Measurements from ENCODE around the gene CHAD. TPM values are rescaled to one million over a fixed set of nuclear protein-coding genes. Genes with fewer than 3 reads are reported as not detected.
A peak's percentile ranks its signal among the peaks of the same experiment; 100 is the strongest.

CHAD gene
- total RNA-seq, 1 experiment from 2014 or later: not detected

DNA sequence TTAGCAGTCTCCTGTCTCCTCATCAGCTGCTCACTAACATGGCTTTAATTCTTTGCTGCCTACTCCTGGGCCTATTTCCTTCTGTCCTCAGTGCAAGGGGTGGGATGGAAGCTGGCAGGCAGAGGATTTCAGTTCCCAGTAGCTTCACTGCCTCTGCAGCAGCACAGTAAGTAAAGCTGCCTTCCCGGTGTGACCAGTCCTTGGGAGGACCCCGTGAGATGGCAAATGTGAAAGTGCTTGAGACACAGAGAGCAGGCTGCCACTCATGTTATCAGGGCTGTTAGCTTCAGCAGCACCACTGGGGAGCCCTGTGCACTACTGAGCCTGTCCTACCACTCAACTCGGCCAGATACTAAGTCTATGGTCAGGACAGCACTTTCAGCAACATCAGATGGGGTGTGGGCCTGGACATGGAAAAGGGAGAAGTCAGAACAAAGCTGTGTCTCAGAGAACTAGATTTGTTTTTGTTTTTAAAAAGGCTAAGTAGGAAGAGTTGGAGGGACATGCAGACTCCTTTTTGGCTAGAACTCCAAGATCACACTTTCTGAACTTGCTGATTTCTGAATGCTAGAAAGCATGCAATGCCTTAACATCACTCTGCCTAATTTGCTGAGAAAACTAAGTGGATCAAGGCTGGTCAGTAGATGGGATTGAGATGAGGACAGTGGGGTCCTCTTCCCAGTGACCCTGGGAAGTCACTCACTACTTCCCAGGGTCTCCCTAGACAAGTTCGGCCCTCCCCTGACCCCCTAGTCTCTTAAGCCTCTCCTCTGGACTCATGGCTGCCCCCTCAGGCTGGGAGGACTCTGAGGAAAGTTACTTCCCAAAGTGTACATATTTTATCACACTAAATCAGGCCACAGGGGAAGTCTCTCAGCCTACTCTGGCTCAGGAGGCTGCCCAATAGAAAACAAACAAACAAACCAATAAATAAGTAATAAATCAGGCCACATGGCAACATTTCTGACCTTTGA lies 41.6 kb downstream of the CHAD start:
- Mint-ChIP-seq H3K27me3 (ENCODE audit: insufficient read depth, unreplicated experiment) (no peaks in the 10 kb centered on the region), H3K4me3 (ENCODE audit: unreplicated experiment) (peak overlapping the region; percentile 80), H3K9me3 (ENCODE audit: unreplicated experiment) (no peaks in the 10 kb centered on the region), H3K4me1 (ENCODE audit: low read depth, unreplicated experiment) (peaks cover 60% of the 10 kb centered on the region), H3K27ac (ENCODE audit: unreplicated experiment) (peak overlapping the region; percentile 54), H3K36me3 (ENCODE audit: insufficient read depth, unreplicated experiment) (peaks cover 15% of the 10 kb centered on the region)
- BruUV-seq (replicated peaks): TSS peak; percentile 48
- peaks cover 73% of the 10 kb centered on the region for H3K4me1 ChIP-seq
- intact Hi-C loops (cut with micrococcal nuclease; ENCODE audit: unreplicated experiment): loop anchor here (1.0 kb wide), 3 partner anchors 16 to 51 kb away; partner anchors contain the start of genes LRRC59 and RSAD1
- no peaks in the 10 kb centered on the region for H3K36me3 ChIP-seq (ENCODE audit: control insufficient read depth, insufficient read depth, low read length)
- H3K4me3 ChIP-seq (ENCODE audit: low read depth, low read length): peak overlapping the region; percentile 74
- no peaks in the 10 kb centered on the region for H3K9me3 ChIP-seq
- peak; percentile 87 to 89 for DNase-seq
- ChIA-PET POLR2A (interaction anchor here (0.5 to 1.6 kb wide), 4 partner anchors 16 to 276 kb away, joined by 3 to 9 read pairs (median 6); partner anchors contain the start of genes LRRC59 and PPP1R9B), CTCF (interaction anchor here (0.6 to 3.6 kb wide), 10 partner anchors 8 to 260 kb away, joined by 3 to 40 read pairs (median 4); partner anchors contain the start of gene LRRC59)
- TF ChIP-seq, protein P1, sequence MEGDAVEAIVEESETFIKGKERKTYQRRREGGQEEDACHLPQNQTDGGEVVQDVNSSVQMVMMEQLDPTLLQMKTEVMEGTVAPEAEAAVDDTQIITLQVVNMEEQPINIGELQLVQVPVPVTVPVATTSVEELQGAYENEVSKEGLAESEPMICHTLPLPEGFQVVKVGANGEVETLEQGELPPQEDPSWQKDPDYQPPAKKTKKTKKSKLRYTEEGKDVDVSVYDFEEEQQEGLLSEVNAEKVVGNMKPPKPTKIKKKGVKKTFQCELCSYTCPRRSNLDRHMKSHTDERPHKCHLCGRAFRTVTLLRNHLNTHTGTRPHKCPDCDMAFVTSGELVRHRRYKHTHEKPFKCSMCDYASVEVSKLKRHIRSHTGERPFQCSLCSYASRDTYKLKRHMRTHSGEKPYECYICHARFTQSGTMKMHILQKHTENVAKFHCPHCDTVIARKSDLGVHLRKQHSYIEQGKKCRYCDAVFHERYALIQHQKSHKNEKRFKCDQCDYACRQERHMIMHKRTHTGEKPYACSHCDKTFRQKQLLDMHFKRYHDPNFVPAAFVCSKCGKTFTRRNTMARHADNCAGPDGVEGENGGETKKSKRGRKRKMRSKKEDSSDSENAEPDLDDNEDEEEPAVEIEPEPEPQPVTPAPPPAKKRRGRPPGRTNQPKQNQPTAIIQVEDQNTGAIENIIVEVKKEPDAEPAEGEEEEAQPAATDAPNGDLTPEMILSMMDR (IDR thresholded peaks at IDR 0.05; ENCODE audit: insufficient read depth in 1 of 2, low read depth in 1 of 2, low read length in 1 of 2, severe bottlenecking in 1 of 2, unreplicated experiment in 1 of 2): peak; percentile 77 to 93
- H3K27me3 ChIP-seq (replicated peaks; ENCODE audit: control insufficient read depth, insufficient read depth, low read length): no peaks in the 10 kb centered on the region

DNA sequence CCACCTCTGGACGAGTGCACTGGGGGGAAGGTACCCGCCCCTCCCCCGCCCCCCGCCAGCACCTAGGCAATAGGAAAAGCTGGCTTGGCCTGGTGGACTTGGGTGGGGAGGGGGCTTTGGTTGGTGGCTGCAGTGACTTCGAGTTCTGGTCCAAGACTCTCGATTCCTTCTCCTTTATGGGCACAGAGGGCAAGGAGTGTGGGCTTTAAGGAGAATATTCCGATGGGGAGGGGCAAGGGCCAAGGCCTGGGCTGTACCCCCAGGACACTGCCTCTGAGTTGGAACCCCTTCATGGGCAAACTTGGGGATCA lies 42.3 kb downstream of the CHAD start:
- ChIA-PET CTCF (interaction anchor here (0.6 to 3.6 kb wide), 11 partner anchors 9 to 261 kb away, joined by 3 to 40 read pairs (median 4); partner anchors contain the start of gene LRRC59), POLR2A (interaction anchor here (0.5 to 1.6 kb wide), 5 partner anchors 17 to 276 kb away, joined by 5 to 9 read pairs (median 6); partner anchors contain the start of genes LRRC59 and PPP1R9B)
- Mint-ChIP-seq H3K27me3 (ENCODE audit: insufficient read depth, unreplicated experiment) (no peaks in the 10 kb centered on the region), H3K4me3 (ENCODE audit: unreplicated experiment) (peak overlapping the region; percentile 80), H3K27ac (ENCODE audit: unreplicated experiment) (peak overlapping the region; percentile 54), H3K9me3 (ENCODE audit: unreplicated experiment) (no peaks in the 10 kb centered on the region), H3K36me3 (ENCODE audit: insufficient read depth, unreplicated experiment) (peaks cover 12% of the 10 kb centered on the region), H3K4me1 (ENCODE audit: low read depth, unreplicated experiment) (peaks cover 60% of the 10 kb centered on the region)
- no peaks in the 10 kb centered on the region for H3K36me3 ChIP-seq (ENCODE audit: control insufficient read depth, insufficient read depth, low read length)
- BruUV-seq (replicated peaks): no TSS peak
- no peak for DNase-seq
- no peaks in the 10 kb centered on the region for H3K27me3 ChIP-seq (replicated peaks; ENCODE audit: control insufficient read depth, insufficient read depth, low read length)
- H3K4me1 ChIP-seq: peaks cover 70% of the 10 kb centered on the region
- intact Hi-C loops (cut with micrococcal nuclease; ENCODE audit: unreplicated experiment): no loop called here
- TF ChIP-seq, protein P1 (IDR thresholded peaks at IDR 0.05; ENCODE audit: insufficient read depth in 1 of 2, low read depth in 1 of 2, low read length in 1 of 2, severe bottlenecking in 1 of 2, unreplicated experiment in 1 of 2): no peak
- no peaks in the 10 kb centered on the region for H3K9me3 ChIP-seq
- H3K4me3 ChIP-seq (ENCODE audit: low read depth, low read length): peak overlapping the region; percentile 74

DNA sequence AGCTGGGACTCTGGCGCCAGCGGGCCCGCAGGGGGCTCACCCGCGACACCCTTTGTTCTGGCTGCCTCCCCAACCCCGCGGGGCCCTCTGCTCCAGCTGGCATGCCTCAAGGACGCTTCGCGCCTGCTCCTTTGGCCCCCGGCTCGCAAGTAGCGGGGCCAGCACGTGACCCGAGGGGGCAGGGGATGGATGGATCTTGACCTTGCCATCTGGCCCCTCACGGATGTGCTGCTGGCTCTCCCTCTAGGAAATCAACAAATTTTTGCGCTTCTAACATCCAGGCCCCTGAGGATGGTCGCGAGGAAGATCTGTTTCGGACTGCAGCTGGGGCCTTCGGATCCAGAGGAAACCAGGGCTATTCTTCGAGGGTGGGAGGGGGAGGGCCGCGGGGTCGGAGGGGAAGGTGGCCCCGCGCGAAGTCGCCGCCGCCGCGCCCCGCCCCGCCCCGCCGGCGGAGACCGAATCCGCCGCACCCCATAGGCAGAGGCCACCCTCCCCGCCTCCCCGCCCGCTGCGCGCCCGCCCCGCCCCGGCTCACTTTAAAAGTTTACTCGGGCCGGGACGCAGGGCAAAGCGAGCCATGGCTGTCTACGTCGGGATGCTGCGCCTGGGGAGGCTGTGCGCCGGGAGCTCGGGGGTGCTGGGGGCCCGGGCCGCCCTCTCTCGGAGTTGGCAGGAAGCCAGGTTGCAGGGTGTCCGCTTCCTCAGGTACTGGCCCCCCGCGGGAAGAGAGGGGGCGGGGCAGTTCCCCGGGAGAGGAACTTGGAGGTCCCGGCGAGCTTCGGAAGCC lies 42.8 kb downstream of the CHAD start, which contains the start of gene ACSF2:
TSS of gene ACSF2 (plus strand) at position 537 of the 790 bp plus-strand sequence. CDS start at position 581, 44 bp downstream.
- DNase-seq: peak; percentile 92 to 93
- TSS peak; percentile 60 for BruUV-seq (replicated peaks)
- Mint-ChIP-seq H3K36me3 (ENCODE audit: insufficient read depth, unreplicated experiment) (peaks cover 6% of the 10 kb centered on the region), H3K4me3 (ENCODE audit: unreplicated experiment) (peak within 1 kb of the TSS; percentile 80), H3K27ac (ENCODE audit: unreplicated experiment) (peak within 1 kb of the TSS; percentile 54), H3K4me1 (ENCODE audit: low read depth, unreplicated experiment) (peaks cover 60% of the 10 kb centered on the region), H3K9me3 (ENCODE audit: unreplicated experiment) (no peaks in the 10 kb centered on the region), H3K27me3 (ENCODE audit: insufficient read depth, unreplicated experiment) (no peaks in the 10 kb centered on the region)
- Histone ChIP-seq H3K4me3 (ENCODE audit: low read depth, low read length) (peak within 1 kb of the TSS; percentile 74), H3K27me3 (replicated peaks; ENCODE audit: control insufficient read depth, insufficient read depth, low read length) (no peaks in the 10 kb centered on the region), H3K4me1 (peaks cover 64% of the 10 kb centered on the region), H3K36me3 (ENCODE audit: control insufficient read depth, insufficient read depth, low read length) (no peaks in the 10 kb centered on the region), H3K9me3 (no peaks in the 10 kb centered on the region)
- ChIA-PET CTCF (interaction anchor here (0.6 to 3.6 kb wide), 16 partner anchors 9 to 420 kb away, joined by 3 to 40 read pairs (median 4); partner anchors contain the start of gene LRRC59), POLR2A (interaction anchor here (0.5 to 1.6 kb wide), 6 partner anchors 17 to 694 kb away, joined by 4 to 9 read pairs (median 6); partner anchors contain the start of genes LRRC59 and PPP1R9B)
- TF ChIP-seq, protein P1 (IDR thresholded peaks at IDR 0.05; ENCODE audit: insufficient read depth in 1 of 2, low read depth in 1 of 2, low read length in 1 of 2, severe bottlenecking in 1 of 2, unreplicated experiment in 1 of 2): peak in 1 of 2 experiments; percentile 35
- intact Hi-C loops (cut with micrococcal nuclease; ENCODE audit: unreplicated experiment): no loop called here
